Dendritic cell treated with granulocyte-macrophage colony-stimulating factor and Interleukin-4, amounts not matched to agents 40 ng/mL and 50 ng/mL, for 4 days (primary cell): ENCODE results near the gene INVS.

ENCODE experiments used
- H3K27ac Mint-ChIP-seq: one replicate; pipeline ENCODE4 v1.8.0; 2022; ENCODE audit warnings: mild to moderate bottlenecking, mixed read lengths
- H3K27me3 Mint-ChIP-seq: one replicate; pipeline ENCODE4 v1.8.0; 2022; ENCODE audit warnings: mild to moderate bottlenecking, mixed read lengths
- H3K36me3 Mint-ChIP-seq: one replicate; pipeline ENCODE4 v1.8.0; 2022; ENCODE audit warnings: low read depth, mixed read lengths
- H3K4me1 Mint-ChIP-seq: one replicate; pipeline ENCODE4 v1.8.0; 2022; ENCODE audit warnings: low read depth, mixed read lengths
- H3K4me3 Mint-ChIP-seq: one replicate; pipeline ENCODE4 v1.8.0; 2022; ENCODE audit warnings: mild to moderate bottlenecking, moderate library complexity, mixed read lengths
- H3K9me3 Mint-ChIP-seq: one replicate; pipeline ENCODE4 v1.8.0; 2022; ENCODE audit warnings: mixed read lengths
- intact Hi-C: fragments of 100-400 bp; cut with micrococcal nuclease; formaldehyde crosslinking; loops from one replicate; pipeline ENCODE4 v1.15.0; 2022

INVS gene

GRCh38 chr9:100292414-100292813 is 193.4 kb downstream of the INVS start:
- no peaks in the 10 kb centered on the region for H3K4me1 Mint-ChIP-seq
- H3K4me3 Mint-ChIP-seq, result no peak overlapping the region
- intact Hi-C loops, result no loop called here
- no peaks in the 10 kb centered on the region for H3K27me3 Mint-ChIP-seq
- H3K9me3 Mint-ChIP-seq, result peaks cover 7% of the 10 kb centered on the region
- H3K36me3 Mint-ChIP-seq, result peaks cover 97% of the 10 kb centered on the region
- no peak overlapping the region for H3K27ac Mint-ChIP-seq

- H3K4me1 Mint-ChIP-seq, result no peaks in the 10 kb centered on the region
- no peak overlapping the region for H3K27ac Mint-ChIP-seq
- H3K27me3 Mint-ChIP-seq, result no peaks in the 10 kb centered on the region
- peaks cover 96% of the 10 kb centered on the region for H3K36me3 Mint-ChIP-seq
- no peak overlapping the region for H3K4me3 Mint-ChIP-seq
- intact Hi-C loops, result no loop called here
- no peaks in the 10 kb centered on the region for H3K9me3 Mint-ChIP-seq
These were observed 195.3 kb downstream of the INVS start for GRCh38 chr9:100294341-100294740.

- peaks cover 96% of the 10 kb centered on the region for H3K36me3 Mint-ChIP-seq
- no peak overlapping the region for H3K4me3 Mint-ChIP-seq
- no peaks in the 10 kb centered on the region for H3K27me3 Mint-ChIP-seq
- H3K9me3 Mint-ChIP-seq, result no peaks in the 10 kb centered on the region
- intact Hi-C loops, result no loop called here
- H3K27ac Mint-ChIP-seq, result no peak overlapping the region
- H3K4me1 Mint-ChIP-seq, result no peaks in the 10 kb centered on the region
These were observed 195.8 kb downstream of the INVS start for GRCh38 chr9:100294806-100295205.

- Mint-ChIP-seq H3K27ac (no peak overlapping the region), H3K4me1 (no peaks in the 10 kb centered on the region), H3K36me3 (peaks cover 96% of the 10 kb centered on the region), H3K27me3 (no peaks in the 10 kb centered on the region), H3K4me3 (no peak overlapping the region), H3K9me3 (no peaks in the 10 kb centered on the region)
- intact Hi-C loops, result no loop called here
These were observed 196.2 kb downstream of the INVS start for GRCh38 chr9:100295240-100295639.

GRCh38 chr9:100296407-100296806 is 197.4 kb downstream of the INVS start:
- Mint-ChIP-seq H3K4me1 (no peaks in the 10 kb centered on the region), H3K36me3 (peaks cover 96% of the 10 kb centered on the region), H3K9me3 (no peaks in the 10 kb centered on the region), H3K27me3 (no peaks in the 10 kb centered on the region), H3K27ac (no peak overlapping the region), H3K4me3 (no peak overlapping the region)
- intact Hi-C loops, result no loop called here

GRCh38 chr9:100298378-100298777 is 199.3 kb downstream of the INVS start:
- no peaks in the 10 kb centered on the region for H3K27me3 Mint-ChIP-seq
- H3K4me1 Mint-ChIP-seq, result no peaks in the 10 kb centered on the region
- no peak overlapping the region for H3K4me3 Mint-ChIP-seq
- peaks cover 98% of the 10 kb centered on the region for H3K36me3 Mint-ChIP-seq
- H3K27ac Mint-ChIP-seq, result no peak overlapping the region
- intact Hi-C loops, result no loop called here
- H3K9me3 Mint-ChIP-seq, result no peaks in the 10 kb centered on the region

GRCh38 chr9:100303747-100304146 is 204.7 kb downstream of the INVS start:
- Mint-ChIP-seq H3K36me3 (peaks cover 88% of the 10 kb centered on the region), H3K27ac (no peak overlapping the region), H3K4me3 (no peak overlapping the region), H3K9me3 (no peaks in the 10 kb centered on the region), H3K27me3 (no peaks in the 10 kb centered on the region), H3K4me1 (no peaks in the 10 kb centered on the region)
- intact Hi-C loops, result no loop called here

GRCh38 chr9:100306283-100306682 is 207.2 kb downstream of the INVS start:
- no peaks in the 10 kb centered on the region for H3K9me3 Mint-ChIP-seq
- no peak overlapping the region for H3K27ac Mint-ChIP-seq
- intact Hi-C loops, result no loop called here
- H3K27me3 Mint-ChIP-seq, result no peaks in the 10 kb centered on the region
- no peak overlapping the region for H3K4me3 Mint-ChIP-seq
- H3K36me3 Mint-ChIP-seq, result peaks cover 89% of the 10 kb centered on the region
- H3K4me1 Mint-ChIP-seq, result no peaks in the 10 kb centered on the region

- H3K27me3 Mint-ChIP-seq, result no peaks in the 10 kb centered on the region
- H3K4me1 Mint-ChIP-seq, result no peaks in the 10 kb centered on the region
- intact Hi-C loops, result no loop called here
- no peaks in the 10 kb centered on the region for H3K9me3 Mint-ChIP-seq
- H3K27ac Mint-ChIP-seq, result no peak overlapping the region
- H3K36me3 Mint-ChIP-seq, result peaks cover 89% of the 10 kb centered on the region
- no peak overlapping the region for H3K4me3 Mint-ChIP-seq
These were observed 208.0 kb downstream of the INVS start for GRCh38 chr9:100307080-100307479.

GRCh38 chr9:100308965-100309564 is 210.0 kb downstream of the INVS start:
- no peak overlapping the region for H3K4me3 Mint-ChIP-seq
- peaks cover 85% of the 10 kb centered on the region for H3K36me3 Mint-ChIP-seq
- intact Hi-C loops, result no loop called here
- H3K27ac Mint-ChIP-seq, result no peak overlapping the region
- H3K4me1 Mint-ChIP-seq, result no peaks in the 10 kb centered on the region
- no peaks in the 10 kb centered on the region for H3K27me3 Mint-ChIP-seq
- no peaks in the 10 kb centered on the region for H3K9me3 Mint-ChIP-seq

GRCh38 chr9:100309992-100310391 is 210.9 kb downstream of the INVS start:
- H3K4me1 Mint-ChIP-seq, result no peaks in the 10 kb centered on the region
- no peak overlapping the region for H3K27ac Mint-ChIP-seq
- peaks cover 86% of the 10 kb centered on the region for H3K36me3 Mint-ChIP-seq
- no peaks in the 10 kb centered on the region for H3K9me3 Mint-ChIP-seq
- H3K4me3 Mint-ChIP-seq, result no peak overlapping the region
- no peaks in the 10 kb centered on the region for H3K27me3 Mint-ChIP-seq
- intact Hi-C loops, result no loop called here

GRCh38 chr9:100315561-100315960 is 216.5 kb downstream of the INVS start:
- H3K36me3 Mint-ChIP-seq, result peaks cover 89% of the 10 kb centered on the region
- H3K9me3 Mint-ChIP-seq, result peaks cover 12% of the 10 kb centered on the region
- intact Hi-C loops, result no loop called here
- H3K27ac Mint-ChIP-seq, result no peak overlapping the region
- H3K27me3 Mint-ChIP-seq, result no peaks in the 10 kb centered on the region
- no peaks in the 10 kb centered on the region for H3K4me1 Mint-ChIP-seq
- H3K4me3 Mint-ChIP-seq, result no peak overlapping the region

- Mint-ChIP-seq H3K4me1 (no peaks in the 10 kb centered on the region), H3K9me3 (peaks cover 12% of the 10 kb centered on the region), H3K27ac (no peak overlapping the region), H3K4me3 (no peak overlapping the region), H3K36me3 (peaks cover 81% of the 10 kb centered on the region), H3K27me3 (no peaks in the 10 kb centered on the region)
- intact Hi-C loops, result no loop called here
These were observed 218.7 kb downstream of the INVS start for GRCh38 chr9:100317706-100318105.

- Mint-ChIP-seq H3K9me3 (no peaks in the 10 kb centered on the region), H3K27me3 (no peaks in the 10 kb centered on the region), H3K4me1 (no peaks in the 10 kb centered on the region), H3K27ac (no peak overlapping the region), H3K4me3 (no peak overlapping the region), H3K36me3 (peaks cover 67% of the 10 kb centered on the region)
- intact Hi-C loops, result loop anchor here (2.0 to 5.0 kb wide), 3 partner anchors 296 to 1161 kb away; no protein-coding TSS in a partner anchor
These were observed 224.0 kb downstream of the INVS start for GRCh38 chr9:100322954-100323536.
